Heart left ventricle (tissue), 16 donors: ENCODE measurements around the gene MYBPC1. TPM values are rescaled to one million over a fixed set of nuclear protein-coding genes. Genes with fewer than 3 reads are reported as not detected.
A peak's percentile ranks its signal among the peaks of the same experiment; 100 is the strongest.

Experiments used
- ATAC-seq, 4 donors: fragments of 200-7000 bp; cut with Tn5 transposase; one replicate each; pipeline ENCODE4 v1.9.1; 2020 to 2022; ENCODE audit warnings: moderate library complexity in 4 of 4, mild to moderate bottlenecking in 3 of 4, moderate number of reproducible peaks in 1 of 4
- DNase-seq, 5 donors: peaks; one replicate each; pipeline ENCODE4 v3.0.0-alpha.2; 2020
- H3K27ac ChIP-seq, 12 donors: fragments of 200-600 bp; sonication (generic) in 4 of 12; one replicate each; pipeline versions ENCODE4 v1.5.0 to v1.8.0; 2016 to 2022; ENCODE audit warnings: mild to moderate bottlenecking in 2 of 12
- H3K27me3 ChIP-seq, 9 donors: fragments of 200-600 bp; sonication (generic) in 2 of 9; one replicate each; pipeline versions ENCODE4 v1.5.1 to v1.8.0; 2016 to 2022; ENCODE audit warnings: mild to moderate bottlenecking in 3 of 9
- H3K36me3 ChIP-seq, 9 donors: fragments of 200-600 bp; sonication (generic) in 2 of 9; one replicate each; pipeline versions ENCODE4 v1.5.0 to v1.8.0; 2018 to 2022; ENCODE audit warnings: mild to moderate bottlenecking in 2 of 9
- H3K4me1 ChIP-seq, 12 donors: fragments of 200-600 bp; sonication (generic) in 4 of 12; one replicate each; pipeline versions ENCODE4 v1.5.0 to v1.8.0; 2016 to 2022; ENCODE audit warnings: mild to moderate bottlenecking in 3 of 12
- H3K4me3 ChIP-seq, 12 donors: fragments of 200-600 bp; sonication (generic) in 4 of 12; one replicate each; pipeline versions ENCODE4 v1.5.0 to v1.8.0; 2017 to 2022; ENCODE audit warnings: mild to moderate bottlenecking in 9 of 12, moderate library complexity in 4 of 12
- H3K9me3 ChIP-seq, 12 donors: fragments of 200-600 bp; sonication (generic) in 4 of 12; one replicate each; pipeline versions ENCODE4 v1.5.0 to v1.8.0; 2016 to 2022; ENCODE audit warnings: mild to moderate bottlenecking in 1 of 12
- CTCF ChIP-seq, 12 donors: fragments of 200-600 bp; sonication (generic) in 4 of 12; IDR thresholded peaks; one replicate each; pipeline versions ENCODE4 v1.5.0 to v1.8.0; 2018 to 2022; ENCODE audit warnings: antibody characterized with exemption in 12 of 12, mild to moderate bottlenecking in 5 of 12
- POLR2A ChIP-seq, 2 donors: fragments of 450-650 bp; IDR thresholded peaks; one replicate each; pipeline ENCODE4 v1.6.1; 2017; ENCODE audit warnings: antibody characterized with exemption in 2 of 2, mild to moderate bottlenecking in 2 of 2, moderate library complexity in 2 of 2
- WGBS, 4 donors: extraction: QIAGEN DNeasy Blood & Tissue Kit in 2 of 4; methylation state at CpG; one replicate each; pipeline versions ENCODE4 v1.1.5 to v1.1.7; 2013 to 2018; 5-methylcytosine and 5-hydroxymethylcytosine counted together
- intact Hi-C, 10 donors: fragments of 100-400 bp; cut with DNase I; formaldehyde crosslinking; loops; one replicate each; pipeline versions ENCODE4 v1.11.1 to v1.14.2; 2022
- polyA plus RNA-seq, 2 donors: library from polyadenylated mRNA; stranded (reverse); fragments of 200-250 nt; gene quantifications; one replicate each; pipeline ENCODE4 v1.2.3, GENCODE V29; 2013
- total RNA-seq, 9 donors: library from RNA; depleted of rRNA in 2 of 9; stranded (reverse); fragments of >200 nt in 2 of 9; fragmentation: NEBNext Ultra II Directional in 3 of 9; extraction: Animal tissue kit (Norgen Biotek cat#: 25700) in 3 of 9; gene quantifications; one replicate each; pipeline versions ENCODE4 v1.1.0 to v1.2.4, GENCODE V29; 2016 to 2023
- donor health status: ischemic (EF 13 %, LVEDD 7.1; RV severe dilation, severe dysfunction).
- donor health status: healthy with polysubstance abuse.
- donor health status: DM: no; HTN: yes; CAD: no.
- donor health status: DM: no; HTN: no; CAD: no.
- donor health status: ischemic (EF 25% LVEDD 6.9; RV normal size, moderate dysfunction).
- donor health status: ischemic (EF 25% LVEDD 5.7; RV mildly dilated, moderate dysfunction).
- donor health status: healthy.
- donor health status: DM: yes; HTN: yes; CAD: no.
- donor health status: ischemic (EF 35%, LVEDD 5.7; RV mildly dilated, moderate dysfunction).
- donor health status: nonischemic (EF 11% LVEDD 7.7; RV severe dilation, severe dysfunction).
- donor health status: DM: yes; HTN: yes; CAD: no.
- donor health status: PGD.
- donor health status: ischemic (EF 29% LVEDD 5.4; RV normal size, mild dysfunction).
- donor health status: nonischemic (EF 23%, LVEDD 6.1; RV moderate dilation, normal function).

The MYBPC1 gene
- total and polyA plus RNA-seq, 11 donors: 0.04 to 3.5 (median 1.9) TPM

- DNase-seq (no peak), ATAC-seq (peak in 1 of 4 donors; percentile 52)
- H3K27me3 ChIP-seq: no peaks in the 10 kb centered on the region
- whole genome bisulfite sequencing, 4 donors: 55 to 81% (median 68%) methylated on average over 7 of the region's 7 CpGs
- intact Hi-C loops: no loop called here
- H3K4me1 ChIP-seq: peaks cover 0 to 23% (median 2%) of the 10 kb centered on the region in 12 donors
- H3K9me3 ChIP-seq: no peaks in the 10 kb centered on the region
- no peak overlapping the region for H3K4me3 ChIP-seq
- H3K36me3 ChIP-seq: no peaks in the 10 kb centered on the region
- no peak overlapping the region for H3K27ac ChIP-seq
- TF ChIP-seq POLR2A (IDR thresholded peaks at IDR 0.05): no peak
- no peak for TF ChIP-seq CTCF (IDR thresholded peaks at IDR 0.05)
Measured at GRCh38 chr12:101612160-101612916, 17.6 kb downstream of the MYBPC1 start.

DNA sequence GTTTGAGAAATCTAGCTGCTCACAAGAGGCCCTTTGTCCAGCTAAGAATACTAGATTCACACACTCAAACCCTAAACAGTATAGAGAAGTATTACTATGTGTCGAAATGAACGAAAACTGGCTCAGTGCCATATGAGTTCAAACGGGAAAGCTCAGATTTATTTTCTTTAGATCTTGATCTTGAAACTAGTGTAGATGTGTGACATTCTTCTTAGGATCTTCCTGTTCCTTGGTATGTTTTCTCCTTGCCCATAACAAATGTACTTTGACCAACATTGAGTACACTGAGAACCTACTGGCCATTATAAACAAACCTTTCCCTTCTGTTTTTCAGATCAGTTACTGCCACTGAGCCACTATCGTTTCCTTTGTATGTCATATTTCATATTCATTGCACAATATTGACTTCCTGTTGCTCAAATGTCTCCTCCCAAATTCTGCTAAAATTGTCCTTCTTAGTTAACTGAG lies 21.3 kb downstream of the MYBPC1 start:
- TF ChIP-seq POLR2A (IDR thresholded peaks at IDR 0.05) (no peak), CTCF (IDR thresholded peaks at IDR 0.05) (no peak)
- Histone ChIP-seq H3K27me3 (no peaks in the 10 kb centered on the region), H3K4me1 (peaks cover 0 to 32% (median 2%) of the 10 kb centered on the region in 12 donors), H3K27ac (peak overlapping the region in 7 of 12 donors; percentile 10 to 88 (median 40)), H3K9me3 (no peaks in the 10 kb centered on the region), H3K4me3 (peak overlapping the region in 2 of 12 donors; percentile 5 to 38), H3K36me3 (no peaks in the 10 kb centered on the region)
- intact Hi-C loops: no loop called here
- 29 to 41% (median 31%) methylated on average over 4 of the region's 4 CpGs for WGBS, 4 donors
- ATAC-seq (peak; percentile 61 to 77 (median 68)), DNase-seq (no peak)

DNA sequence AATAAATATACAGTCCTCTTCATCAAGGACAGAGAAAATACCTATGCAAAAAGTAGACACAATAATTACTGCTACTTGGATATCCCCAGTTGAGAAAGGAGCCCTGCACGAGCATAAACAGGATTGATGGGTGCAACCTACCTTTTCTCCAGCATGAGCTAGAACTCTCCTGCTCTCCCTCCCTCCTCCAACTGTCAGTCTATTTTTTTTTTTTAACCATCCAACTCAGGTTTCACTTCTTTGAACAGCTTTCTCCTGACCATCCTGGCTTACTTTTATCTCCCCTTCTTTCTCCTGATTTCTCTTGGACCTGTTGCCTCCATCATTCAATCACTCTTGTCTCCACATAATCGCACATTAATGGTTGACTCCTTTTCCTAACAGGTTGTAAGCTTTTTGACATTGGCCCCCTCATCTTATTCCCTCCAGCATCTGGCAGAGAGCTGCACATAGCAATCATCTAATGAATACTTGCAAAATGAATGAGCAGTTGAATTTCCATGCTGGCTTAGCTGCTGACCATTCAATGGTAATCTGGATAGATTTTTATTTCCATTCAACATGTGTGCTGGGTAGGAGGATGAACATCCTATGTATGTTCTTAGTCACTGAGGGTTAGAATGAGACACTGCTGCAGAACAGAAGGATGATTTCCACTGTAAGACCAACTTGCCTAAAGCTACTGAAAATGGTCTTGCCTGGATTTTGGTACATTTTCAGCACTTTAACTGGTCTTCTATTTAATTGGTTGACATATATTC lies 24.4 kb downstream of the MYBPC1 start:
- Histone ChIP-seq H3K36me3 (no peaks in the 10 kb centered on the region), H3K9me3 (no peaks in the 10 kb centered on the region), H3K4me3 (no peak overlapping the region), H3K27me3 (no peaks in the 10 kb centered on the region), H3K27ac (no peak overlapping the region), H3K4me1 (peaks cover 0 to 32% (median 2%) of the 10 kb centered on the region in 12 donors)
- intact Hi-C loops: no loop called here
- no peak for ATAC-seq
- TF ChIP-seq CTCF (IDR thresholded peaks at IDR 0.05) (no peak), POLR2A (IDR thresholded peaks at IDR 0.05) (no peak)
- no peak for DNase-seq
- WGBS, 4 donors: 71 to 84% (median 82%) methylated on average over 2 of the region's 2 CpGs
